ENCODE data around the gene LMLN.

DNA sequence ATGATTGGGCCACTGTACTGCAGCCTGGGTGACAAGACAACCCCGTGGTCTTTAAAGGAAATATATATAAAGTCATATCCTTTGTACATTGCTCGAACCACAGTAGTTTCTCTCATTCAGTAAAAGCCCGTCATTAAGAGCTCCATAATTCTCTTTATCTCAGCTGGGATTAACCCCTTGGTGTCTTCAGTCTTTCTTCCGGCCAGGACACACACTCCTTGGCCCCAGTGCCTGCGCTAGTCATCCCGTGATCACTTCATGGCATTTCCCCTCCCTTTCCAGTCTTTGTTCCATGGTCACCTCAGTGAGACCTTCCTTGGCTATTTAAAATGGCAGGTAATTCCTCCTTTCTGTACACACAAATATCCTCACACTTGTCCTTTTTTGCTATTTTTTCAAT, 6.7 kb upstream of the LMLN start:
- TF ChIP-seq, protein P1, sequence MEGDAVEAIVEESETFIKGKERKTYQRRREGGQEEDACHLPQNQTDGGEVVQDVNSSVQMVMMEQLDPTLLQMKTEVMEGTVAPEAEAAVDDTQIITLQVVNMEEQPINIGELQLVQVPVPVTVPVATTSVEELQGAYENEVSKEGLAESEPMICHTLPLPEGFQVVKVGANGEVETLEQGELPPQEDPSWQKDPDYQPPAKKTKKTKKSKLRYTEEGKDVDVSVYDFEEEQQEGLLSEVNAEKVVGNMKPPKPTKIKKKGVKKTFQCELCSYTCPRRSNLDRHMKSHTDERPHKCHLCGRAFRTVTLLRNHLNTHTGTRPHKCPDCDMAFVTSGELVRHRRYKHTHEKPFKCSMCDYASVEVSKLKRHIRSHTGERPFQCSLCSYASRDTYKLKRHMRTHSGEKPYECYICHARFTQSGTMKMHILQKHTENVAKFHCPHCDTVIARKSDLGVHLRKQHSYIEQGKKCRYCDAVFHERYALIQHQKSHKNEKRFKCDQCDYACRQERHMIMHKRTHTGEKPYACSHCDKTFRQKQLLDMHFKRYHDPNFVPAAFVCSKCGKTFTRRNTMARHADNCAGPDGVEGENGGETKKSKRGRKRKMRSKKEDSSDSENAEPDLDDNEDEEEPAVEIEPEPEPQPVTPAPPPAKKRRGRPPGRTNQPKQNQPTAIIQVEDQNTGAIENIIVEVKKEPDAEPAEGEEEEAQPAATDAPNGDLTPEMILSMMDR (IDR thresholded peaks at IDR 0.05; ENCODE audit: low read depth, low read length), result no peak
- no peak for TF ChIP-seq POLR2A (IDR thresholded peaks at IDR 0.05; ENCODE audit: extremely low read depth, insufficient read length)
- TF ChIP-seq MYC (IDR thresholded peaks at IDR 0.05; ENCODE audit: low read depth, low read length), result no peak

Measured in NB4 (cell line).